GM18499 (cell line): ENCODE results near the gene PALM3.

Source experiments
- ATAC-seq: cut with Tn5 transposase; IDR thresholded peaks from one replicate; pipeline ENCODE4 v1.9.1; 2021; ENCODE audit warnings: moderate number of reproducible peaks; ENCODE audit not compliant: insufficient read depth, unreplicated experiment

The PALM3 gene

DNA sequence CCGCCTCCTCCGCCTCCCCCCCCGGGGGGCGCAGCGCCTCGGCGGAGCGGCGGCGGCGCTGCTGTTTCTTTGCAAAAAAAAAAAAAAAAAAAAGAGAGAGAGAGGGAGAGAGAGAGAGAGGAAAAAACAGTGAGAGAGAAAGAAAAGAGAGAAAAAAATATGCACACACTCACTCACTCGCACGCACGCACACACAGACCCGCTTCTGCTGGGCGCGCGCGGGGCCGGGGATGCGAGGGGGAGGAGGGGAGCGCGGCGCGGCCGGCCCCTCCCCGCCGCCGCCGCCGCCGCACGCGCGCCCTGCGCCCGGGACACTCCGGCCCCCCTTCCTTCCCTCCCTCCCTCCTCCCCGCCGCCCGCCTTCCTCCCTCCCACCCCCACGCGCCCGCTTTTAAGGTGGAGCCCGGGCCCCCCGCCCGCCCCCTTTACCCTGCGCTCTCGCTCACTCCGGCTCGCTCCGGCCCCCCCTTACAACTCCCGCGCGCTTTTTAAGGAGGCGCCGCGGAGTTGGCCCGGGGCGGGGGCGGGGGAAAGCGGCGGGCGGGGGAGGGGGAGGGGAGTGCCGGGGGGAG is 28.7 kb upstream of the PALM3 start, which contains the start of gene SAMD1:
Gene SAMD1, minus strand, starts transcription at position 243 of the 572 bp plus-strand sequence.
- no peak for ATAC-seq

DNA sequence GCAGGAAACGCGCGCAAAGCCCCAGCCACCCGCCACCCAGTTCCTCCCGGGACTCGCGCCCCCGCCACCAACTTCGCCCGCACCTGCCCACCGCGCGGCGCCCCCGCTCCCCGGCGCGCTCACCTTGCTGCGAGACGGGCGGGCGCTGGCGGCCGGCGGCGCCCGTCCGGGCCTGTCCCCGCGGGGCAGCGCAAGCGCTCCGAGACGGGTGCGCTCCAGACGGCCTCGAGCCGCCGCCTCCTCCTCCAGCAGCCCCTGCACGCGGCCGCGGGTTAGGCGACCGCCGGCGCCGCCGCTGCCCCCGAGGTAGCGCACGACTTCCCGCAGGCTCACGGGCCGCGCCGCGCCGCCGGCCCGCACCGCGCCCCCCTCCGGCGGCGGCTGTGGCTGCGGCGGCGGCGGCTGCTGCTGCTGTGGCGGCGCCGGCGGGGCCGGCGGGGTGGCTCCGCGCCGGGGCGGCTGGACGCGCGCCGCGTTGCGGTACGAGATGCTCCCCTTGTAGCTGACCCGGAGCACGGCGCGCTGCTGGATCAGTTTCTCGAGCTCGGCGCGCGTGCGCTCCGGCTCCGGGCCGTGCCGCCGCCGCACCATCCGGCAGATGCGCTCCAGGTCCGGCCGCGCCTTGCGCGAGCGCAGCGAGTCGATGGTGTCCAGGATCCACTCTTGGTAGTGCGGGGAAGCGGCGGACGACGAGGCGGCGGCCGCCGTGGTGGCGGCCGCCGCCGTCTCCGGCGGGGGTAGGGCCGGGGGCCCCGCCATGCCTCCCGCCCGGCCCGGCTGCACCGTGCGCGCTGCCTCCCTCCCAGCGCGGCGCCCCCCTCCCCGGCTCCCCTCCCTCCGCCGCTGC is 28.0 kb upstream of the PALM3 start:
- ATAC-seq, result no peak

DNA sequence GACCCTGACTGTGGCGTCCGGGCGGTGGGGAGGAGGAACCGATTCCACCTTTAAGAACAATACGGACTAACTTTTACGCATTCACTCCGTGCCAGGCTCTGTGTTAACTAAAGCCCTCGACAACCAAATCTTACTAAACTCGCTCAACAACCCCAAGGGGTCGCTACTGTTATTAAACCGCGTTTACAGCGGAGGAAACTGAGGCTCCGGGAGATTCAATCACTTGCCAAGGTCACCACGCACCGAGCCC is 27.5 kb upstream of the PALM3 start:
- no peak for ATAC-seq

DNA sequence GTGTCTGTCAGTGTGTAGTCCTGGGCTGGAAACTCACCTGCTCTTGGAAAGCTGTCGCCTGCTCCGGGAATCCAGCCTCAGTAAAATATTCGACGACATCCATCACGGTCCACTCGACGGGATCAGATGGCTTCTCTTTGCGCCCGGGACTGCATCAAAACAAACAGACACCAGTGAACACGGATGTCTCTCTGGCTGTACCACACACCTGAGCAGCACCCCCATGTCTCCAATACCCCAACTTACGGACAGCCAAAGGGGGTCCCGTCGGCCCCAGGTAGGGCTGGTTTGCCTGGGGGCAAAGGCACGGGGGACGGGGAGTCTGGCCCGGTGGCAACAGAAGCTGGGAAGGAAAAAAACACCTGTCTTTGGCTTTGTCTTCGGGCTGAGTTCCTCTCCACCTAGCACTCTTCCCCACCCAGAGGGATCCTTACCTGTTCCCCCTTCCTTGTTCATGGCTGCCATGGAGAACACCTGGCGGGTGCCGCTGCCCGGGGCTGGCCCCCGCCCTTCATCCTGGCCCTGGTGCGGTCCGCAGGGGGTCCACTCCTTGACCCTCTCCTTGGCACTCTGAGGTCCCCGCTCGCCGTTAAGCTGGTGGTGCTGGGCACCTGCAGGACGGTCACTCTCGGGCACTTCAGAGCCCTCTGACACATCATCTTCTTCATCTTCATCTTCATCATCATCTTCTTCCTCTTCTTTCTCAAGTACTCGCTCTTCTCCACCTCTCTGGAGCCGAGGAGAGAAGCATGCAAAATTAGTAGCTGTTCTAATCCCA is 26.9 kb upstream of the PALM3 start:
- ATAC-seq, result no peak

DNA sequence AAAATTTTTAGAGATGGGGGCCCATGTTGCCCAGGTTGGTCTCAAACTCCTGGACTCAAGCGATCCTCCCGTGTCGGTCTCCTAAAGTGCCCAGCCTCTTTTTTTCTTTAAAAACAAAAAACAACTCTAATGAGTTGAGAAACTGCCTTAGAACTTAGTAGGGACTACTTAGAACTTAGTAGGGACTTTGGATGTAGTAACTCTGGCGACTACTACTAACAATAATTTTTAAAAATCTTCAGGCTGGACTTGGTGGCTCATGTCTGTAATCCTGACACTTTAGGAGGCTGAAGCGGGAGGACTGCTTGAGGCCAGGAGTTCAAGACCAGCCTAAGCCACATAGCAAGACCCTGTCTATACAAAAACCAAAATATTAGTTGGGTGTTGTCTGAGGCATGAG is 24.2 kb upstream of the PALM3 start:
- no peak for ATAC-seq

DNA sequence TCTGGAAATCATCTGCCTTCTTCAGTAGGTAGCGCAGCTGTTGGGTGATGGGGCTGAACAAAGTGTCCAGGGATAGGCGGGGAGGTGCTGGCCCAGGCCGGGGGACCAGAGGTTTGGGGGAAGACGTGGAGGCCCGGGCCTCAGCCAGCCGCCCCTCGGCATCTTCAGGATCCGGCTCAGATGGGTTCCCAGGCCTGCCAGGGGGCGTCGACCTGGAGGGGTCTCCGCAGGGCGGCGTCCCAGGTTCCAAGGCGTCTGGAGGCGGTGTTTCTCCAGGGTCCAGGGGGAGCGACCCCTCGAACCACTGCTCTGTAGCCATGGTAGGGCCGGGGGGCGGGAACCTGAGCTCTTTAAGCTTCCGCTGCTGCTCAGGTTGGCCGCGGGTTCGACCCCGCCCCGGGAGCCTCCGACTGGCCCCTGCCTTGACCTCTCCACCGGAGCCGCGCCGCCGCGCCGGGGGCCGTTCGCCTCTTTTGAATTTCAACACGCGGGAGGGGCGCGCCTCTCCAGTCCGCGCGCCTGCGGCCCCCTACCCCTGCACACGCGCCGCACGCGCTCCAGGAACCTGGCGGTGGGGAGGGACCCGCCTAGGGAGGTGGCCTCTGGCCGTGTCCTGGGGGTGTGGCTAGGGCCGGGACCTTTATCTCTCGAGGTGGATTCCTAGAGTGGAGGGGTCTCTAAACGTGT is 23.6 kb upstream of the PALM3 start, which contains the start of gene C19orf67:
Gene C19orf67, minus strand, starts transcription at position 475 of the 687 bp plus-strand sequence. Its CDS starts 156 bp downstream, at position 319.
- no peak for ATAC-seq

DNA sequence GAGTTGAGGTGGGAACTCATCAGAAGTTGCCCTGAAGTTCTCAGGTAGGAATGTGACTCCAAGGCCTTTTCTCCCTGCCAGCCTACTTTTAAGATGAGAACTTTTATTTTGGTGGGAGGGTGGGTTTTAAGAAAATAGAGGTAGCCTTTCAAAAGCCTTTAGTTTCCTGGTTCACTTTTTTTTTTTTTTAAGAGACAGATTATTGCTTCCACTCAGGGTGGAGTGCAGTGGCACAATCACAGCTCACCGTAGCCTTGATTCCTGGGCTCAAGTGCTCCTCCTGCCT is 20.7 kb upstream of the PALM3 start:
- ATAC-seq, result no peak

DNA sequence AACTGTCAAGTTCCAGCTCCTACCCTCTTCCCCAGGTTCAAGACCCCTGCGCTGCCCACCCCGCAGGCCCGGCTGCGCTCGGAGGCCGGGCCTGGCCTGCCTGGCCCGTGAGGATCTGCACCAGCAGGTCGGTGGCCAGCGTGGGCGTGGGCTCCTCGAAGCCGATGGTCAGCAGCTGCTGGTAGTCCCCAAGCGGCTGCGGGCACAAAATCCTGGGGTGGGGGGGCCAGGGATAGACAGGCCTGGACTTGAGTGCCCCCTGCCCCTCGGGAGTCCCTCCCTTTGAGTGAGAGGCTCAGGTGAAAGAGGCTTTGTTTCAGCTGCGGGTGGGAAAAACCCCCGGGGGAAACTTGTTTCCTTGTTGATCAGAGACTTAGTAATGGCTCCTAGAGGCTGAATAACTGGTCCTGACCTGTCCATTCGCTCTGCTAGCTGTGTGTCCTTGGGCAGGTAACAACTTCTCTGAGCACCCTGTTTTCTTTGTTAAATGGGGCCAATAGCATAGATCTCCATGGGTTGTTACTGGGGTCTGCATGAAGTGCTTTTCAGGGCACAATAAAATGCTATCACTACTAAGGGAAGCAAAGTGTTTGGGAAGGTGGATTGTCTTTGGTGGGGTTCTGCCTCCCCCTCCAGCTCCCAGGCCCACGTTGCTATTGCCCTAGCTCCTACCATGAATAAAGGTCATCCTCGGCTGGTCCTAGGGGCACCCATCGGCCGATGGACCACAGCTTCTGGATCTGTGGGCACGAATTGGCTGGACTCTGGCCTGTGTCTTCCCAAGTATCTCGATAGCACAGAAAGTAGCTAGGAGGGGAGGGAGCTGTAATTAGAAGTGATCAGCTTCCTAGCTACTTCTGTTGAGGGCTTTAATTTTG is 20.2 kb upstream of the PALM3 start:
- ATAC-seq, result no peak

DNA sequence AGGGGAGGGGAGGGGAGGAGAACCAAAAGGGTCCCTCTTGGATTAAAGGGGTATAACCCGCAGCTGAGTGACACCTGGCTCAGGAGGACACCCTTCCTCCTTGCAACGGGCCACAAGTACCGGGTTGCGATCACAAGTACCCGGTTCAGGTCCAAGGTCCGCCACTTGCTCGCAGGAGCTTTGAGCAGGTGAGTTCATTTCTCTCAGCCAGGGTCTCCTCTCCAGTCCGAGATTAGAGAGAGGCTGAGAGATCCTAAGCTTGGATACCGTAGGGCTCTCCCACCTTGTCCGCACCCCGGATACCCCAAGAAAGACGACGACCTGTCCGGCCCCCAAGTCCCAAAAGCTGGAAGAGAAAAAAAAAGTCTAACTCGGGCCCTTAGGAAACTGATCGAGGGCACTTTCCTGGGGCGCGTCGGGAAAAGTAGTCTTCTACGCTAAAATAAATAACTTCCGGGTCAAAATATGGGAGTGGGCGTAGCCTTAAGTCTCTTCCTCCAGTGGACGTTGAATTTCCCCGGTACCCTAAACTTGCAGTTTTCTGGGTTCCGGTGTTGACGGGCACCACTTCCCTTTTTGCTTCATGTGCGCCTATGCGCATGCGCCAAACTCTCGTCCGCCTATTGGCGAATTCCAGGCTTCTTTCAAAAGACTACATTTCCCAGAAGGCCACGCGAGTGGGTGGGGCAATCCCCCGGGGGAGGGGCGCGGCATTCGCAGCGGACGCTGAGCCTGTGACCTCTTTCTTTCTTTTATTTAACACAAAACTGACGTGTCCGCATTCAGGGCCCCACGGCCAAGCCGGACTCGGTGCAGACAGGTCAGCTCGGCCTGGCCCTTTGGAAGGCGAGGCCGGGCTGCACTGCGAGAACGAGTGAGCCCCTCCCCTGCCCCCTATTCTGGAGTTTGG is 19.3 kb upstream of the PALM3 start:
- ATAC-seq, result peak; percentile 85

DNA sequence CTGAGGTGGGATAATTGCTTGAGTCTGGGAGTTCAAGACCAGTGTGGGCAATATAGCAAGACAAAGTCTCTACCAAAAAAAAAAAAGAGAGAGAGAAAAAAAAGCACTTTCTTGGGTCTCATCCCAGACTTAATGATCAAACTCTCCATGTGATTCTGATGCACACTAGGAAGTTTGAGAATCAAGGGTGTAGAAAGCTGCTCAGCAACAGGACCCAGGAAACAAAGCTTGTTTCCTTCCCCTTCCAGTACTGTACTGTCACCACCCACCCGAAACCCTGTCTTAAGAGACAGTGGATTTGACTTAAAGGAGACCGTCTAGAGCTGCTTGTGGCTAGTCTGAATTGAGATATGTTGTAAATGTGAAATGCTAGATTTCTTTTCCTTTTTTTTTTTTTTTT is 16.5 kb upstream of the PALM3 start:
- ATAC-seq, result no peak

DNA sequence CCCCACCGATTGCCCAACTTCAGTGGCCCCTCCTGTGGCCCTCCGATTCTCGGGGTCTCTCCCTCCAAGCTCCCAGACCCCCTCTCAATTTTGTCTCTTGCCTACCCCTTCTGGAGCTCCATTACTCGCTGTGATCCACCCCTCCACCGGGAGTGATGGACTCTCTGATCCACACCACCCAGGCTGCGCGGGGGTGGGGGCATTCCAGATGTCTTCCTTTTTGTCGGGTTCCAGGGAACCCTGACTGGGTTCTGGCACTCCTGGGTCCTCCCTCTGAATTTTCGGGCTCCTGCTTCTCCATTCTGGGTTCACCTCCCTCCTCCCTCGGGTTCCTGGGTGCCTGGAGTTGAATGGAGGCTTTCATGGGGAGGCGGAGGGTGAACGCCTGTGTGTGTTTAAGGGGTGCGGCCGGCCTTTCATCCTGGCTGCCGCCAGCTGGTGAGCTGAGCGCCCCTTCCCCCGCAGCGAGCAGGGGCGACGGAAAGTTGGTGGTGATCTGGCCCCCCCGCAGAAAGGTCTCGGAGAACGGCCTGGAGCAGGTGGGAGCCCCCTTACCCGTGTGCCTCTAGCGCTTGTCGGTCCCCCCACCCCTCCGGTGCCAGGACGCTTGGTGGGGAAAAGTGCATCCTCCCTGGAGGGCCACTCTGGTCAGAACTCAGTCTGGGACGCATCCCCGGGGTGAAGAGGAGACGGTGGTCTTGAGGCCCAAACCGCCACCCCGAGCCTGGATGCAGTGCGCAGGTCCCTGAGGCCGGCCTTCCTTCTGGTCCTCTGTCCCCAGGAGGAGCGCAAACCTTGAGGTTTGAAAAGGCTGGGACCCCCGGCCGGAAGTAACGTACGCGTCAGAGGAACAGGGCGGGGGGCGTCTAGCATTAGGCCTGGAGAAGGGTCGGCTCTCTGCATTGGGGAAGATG is 12.3 kb upstream of the PALM3 start:
- no peak for ATAC-seq

DNA sequence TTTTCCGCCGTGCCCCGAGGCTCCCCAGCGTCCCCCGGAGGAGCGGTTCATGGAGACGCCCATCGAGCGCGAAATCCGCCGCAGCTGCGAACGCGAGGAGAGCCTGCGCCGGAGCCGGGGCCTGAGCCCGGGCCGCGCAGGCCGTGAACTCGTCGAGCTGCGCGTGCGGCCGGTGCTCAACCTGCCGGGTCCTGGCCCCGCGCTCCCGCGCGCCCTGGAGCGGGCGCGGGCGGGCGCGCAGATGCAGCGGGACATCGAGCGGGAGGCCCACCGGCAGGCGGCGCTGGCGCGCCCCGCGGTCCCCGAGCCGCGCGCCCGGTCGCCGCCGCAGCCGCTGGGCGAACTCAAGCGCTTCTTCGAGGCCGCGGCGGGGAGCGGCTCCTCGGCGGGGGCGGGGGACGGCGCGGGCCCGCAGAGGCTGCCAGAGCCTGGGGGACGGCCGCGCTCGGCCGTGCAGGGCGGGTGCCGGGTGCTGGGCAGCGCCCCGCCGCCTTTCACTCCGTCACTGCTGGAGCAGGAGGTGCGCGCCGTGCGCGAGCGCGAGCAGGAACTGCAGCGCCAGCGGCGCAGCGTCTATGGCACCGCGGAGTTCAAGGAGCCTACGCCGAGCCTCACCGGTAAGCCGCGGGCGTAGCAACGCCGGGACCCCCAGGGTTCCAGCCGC is 11.5 kb upstream of the PALM3 start:
- ATAC-seq, result no peak

DNA sequence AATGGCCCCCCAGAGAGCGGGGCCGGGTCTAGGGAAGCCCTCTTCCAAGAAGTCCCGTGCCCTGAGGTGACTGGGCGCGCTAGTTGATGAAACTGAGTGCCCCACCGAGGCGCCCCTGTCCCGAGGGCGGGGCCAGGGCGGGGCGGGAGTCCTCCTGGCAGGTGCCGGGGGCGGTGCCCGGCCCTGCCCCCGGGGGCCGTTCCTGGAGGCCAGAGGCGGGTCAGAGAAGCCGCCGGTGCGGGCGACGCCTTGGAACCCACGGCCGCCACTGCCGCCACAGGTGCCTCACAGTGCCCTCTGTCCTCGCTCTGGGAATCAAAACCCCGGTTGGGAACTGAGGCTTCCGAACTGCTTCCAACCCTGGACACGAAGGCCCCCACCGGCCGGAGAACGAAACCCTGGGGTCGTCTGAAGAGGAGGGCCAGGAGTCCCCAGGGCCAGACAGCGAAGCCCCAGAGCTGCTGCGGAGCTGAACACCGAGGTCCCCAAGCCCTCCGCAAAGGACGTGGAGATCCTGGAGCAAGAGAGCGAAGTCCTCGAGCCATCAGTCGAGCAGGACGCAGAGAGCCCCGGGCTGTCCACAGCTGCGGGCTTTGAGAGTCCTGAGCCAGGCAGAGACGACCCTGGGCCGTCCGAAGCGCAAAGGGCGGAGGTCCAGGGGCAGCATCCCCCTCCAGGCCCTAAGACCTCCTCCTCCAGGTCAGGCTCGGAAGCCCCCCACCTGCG is 10.8 kb upstream of the PALM3 start, which contains the start of gene MISP3:
Gene MISP3, plus strand, starts transcription at position 252 of the 726 bp plus-strand sequence. CDS start 524 bp downstream, outside the sequence.
- ATAC-seq, result no peak

DNA sequence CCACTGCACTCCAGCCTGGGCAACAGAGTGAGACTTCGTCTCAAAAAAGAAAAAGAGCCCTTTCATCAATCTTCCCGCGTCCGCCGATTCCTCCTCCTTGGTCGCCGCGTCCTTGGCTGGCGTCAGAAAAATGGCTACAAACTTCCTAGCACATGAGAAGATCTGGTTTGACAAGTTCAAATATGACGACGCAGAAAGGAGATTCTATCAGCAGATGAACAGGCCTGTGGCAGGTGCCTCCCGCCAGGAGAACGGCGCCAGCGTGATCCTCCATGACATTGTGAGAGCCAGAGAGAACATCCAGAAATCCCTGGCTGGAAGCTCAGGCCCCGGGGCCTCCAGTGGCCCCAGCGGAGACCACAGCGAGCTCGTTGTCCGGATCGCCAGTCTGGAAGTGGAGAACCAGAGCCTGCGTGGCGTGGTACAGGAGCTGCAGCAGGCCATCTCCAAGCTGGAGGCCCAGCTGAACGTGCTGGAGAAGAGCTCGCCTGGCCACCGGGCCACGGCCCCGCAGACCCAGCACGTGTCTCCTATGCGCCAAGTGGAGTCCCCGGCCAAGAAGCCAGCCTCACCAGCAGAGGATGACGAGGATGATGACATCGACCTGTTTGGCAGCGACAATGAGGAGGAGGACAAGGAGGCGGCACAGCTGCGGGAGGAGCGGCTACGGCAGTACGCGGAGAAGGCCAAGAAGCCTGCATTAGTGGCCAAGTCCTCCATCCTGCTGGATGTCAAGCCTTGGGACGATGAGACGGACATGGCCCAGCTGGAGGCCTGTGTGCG is 8.6 kb upstream of the PALM3 start:
- ATAC-seq, result no peak

DNA sequence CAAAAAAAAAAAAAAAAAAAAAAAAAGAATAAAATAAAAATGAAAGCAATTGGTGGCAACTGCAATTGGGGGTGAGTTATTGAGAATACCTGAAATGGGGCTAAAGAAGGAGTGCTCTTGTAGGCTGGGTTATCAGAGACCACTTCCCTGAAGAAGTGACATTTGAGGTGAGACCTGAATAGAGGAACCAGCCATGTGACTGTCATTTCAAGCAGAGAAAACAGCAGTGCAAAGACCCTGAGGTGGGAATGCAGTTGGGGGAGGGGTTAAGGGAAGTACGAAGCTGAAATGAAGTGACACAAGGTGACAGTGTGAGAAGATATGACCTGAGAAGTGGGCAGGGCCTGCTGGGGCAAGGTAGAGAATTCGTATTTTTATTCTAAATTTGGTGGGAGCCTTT is 4.3 kb upstream of the PALM3 start:
- no peak for ATAC-seq

DNA sequence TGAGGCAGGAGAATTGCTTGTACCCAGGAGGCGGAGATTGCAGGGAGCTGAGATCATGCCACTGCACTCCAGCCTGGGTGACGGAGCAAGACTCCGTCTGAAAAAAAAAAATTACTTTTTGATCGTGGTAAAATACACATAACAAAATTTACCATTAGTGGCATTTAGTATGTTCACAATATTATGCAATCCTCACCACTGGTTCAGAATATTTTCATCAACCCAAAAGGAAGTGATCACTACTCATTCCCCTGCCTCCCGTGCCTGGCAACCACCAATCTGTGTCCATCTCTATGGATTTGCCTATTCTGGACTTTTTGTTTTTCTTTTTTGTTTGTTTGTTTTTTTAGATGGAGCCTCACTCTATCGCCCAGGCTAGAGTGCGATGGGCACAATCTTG is 1.2 kb upstream of the PALM3 start:
- ATAC-seq, result no peak
